H1 (cell line): Measurements from ENCODE around the gene KIN. TPM values are rescaled to one million over a fixed set of nuclear protein-coding genes. Genes with fewer than 3 reads are reported as not detected.

Experiments
- CTCF ChIA-PET: fragments of 300-600 bp; sonication (Branson Sonifier 250); formaldehyde crosslinking; loops from one replicate; lab custom pipeline; 2021; ENCODE audit not compliant: partially characterized antibody; lab: Charles Lee
- POLR2A ChIA-PET: fragments of 300-600 bp; sonication (Branson Sonifier 250); formaldehyde crosslinking; loops from one replicate; lab custom pipeline; 2021; ENCODE audit warnings: inconsistent platforms; ENCODE audit not compliant: partially characterized antibody; lab: Charles Lee
- DNase-seq, 2 experiments: peaks; one replicate each; pipeline versions ENCODE4 v3.0.0 to v3.0.0-alpha.2; 2010 to 2022; ENCODE audit warnings: low spot score in 2 of 2, low read depth in 1 of 2, mixed read lengths in 1 of 2
- FAIRE-seq: peaks from 2 replicates; lab custom pipeline; 2011; peaks lifted over from hg19 to GRCh38; lab: Jason Lieb, UNC
- H2AFZ ChIP-seq: 2 replicates; pipeline ENCODE4 v1.8.1; 2012; ENCODE audit warnings: low read length, inconsistent platforms
- H2AK5ac ChIP-seq: 2 replicates; pipeline ENCODE4 v1.6.1; 2013; ENCODE audit warnings: low read depth, low read length
- H2BK120ac ChIP-seq: replicated peaks from 2 replicates; pipeline ENCODE3; 2013; ENCODE audit warnings: low read depth, low read length, inconsistent platforms
- H2BK12ac ChIP-seq: 2 replicates; pipeline ENCODE4 v1.6.1; 2013; ENCODE audit warnings: low read depth, low read length
- H2BK15ac ChIP-seq: 2 replicates; pipeline ENCODE4 v1.6.1; 2013; ENCODE audit warnings: low read length
- H2BK20ac ChIP-seq: 2 replicates; pipeline ENCODE4 v1.6.1; 2013; ENCODE audit warnings: low read length
- H2BK5ac ChIP-seq: 2 replicates; pipeline ENCODE4 v1.6.1; 2013; ENCODE audit warnings: low read depth, low read length
- H3K14ac ChIP-seq: 2 replicates; pipeline ENCODE4 v1.6.1; 2013; ENCODE audit warnings: inconsistent platforms; ENCODE audit not compliant: insufficient read length
- H3K18ac ChIP-seq: 2 replicates; pipeline ENCODE4 v1.6.1; 2013; ENCODE audit warnings: low read length; ENCODE audit errors: extremely low read depth
- H3K23ac ChIP-seq: 2 replicates; pipeline ENCODE4 v1.6.1; 2013; ENCODE audit warnings: inconsistent platforms; ENCODE audit not compliant: insufficient read length
- H3K23me2 ChIP-seq: 2 replicates; pipeline ENCODE4 v1.6.1; 2013; ENCODE audit warnings: low read depth, low read length
- H3K27ac ChIP-seq: 2 replicates; pipeline ENCODE4 v1.6.1; 2011; ENCODE audit warnings: low read depth, low read length, inconsistent platforms
- H3K27me3 ChIP-seq, 4 experiments: replicated peaks in 1 of 4; 1 replicate in 1 of 4; 2 replicates in 3 of 4; pipeline versions ENCODE4 v1.6.1 to v1.8.1; 2011 to 2013; ENCODE audit warnings: low read length in 3 of 4, mild to moderate bottlenecking in 3 of 4, inconsistent platforms in 2 of 4, mixed read lengths in 2 of 4, moderate library complexity in 1 of 4; ENCODE audit not compliant: control insufficient read depth in 3 of 4, insufficient read depth in 3 of 4; ENCODE audit errors: extremely low read depth in 1 of 4
- H3K36me3 ChIP-seq, 4 experiments: 2 replicates each; pipeline versions ENCODE4 v1.6.1 to v1.8.1; 2011 to 2013; ENCODE audit warnings: mild to moderate bottlenecking in 4 of 4, low read length in 3 of 4, moderate library complexity in 2 of 4, control low read depth in 1 of 4, inconsistent platforms in 1 of 4; ENCODE audit not compliant: insufficient read depth in 4 of 4, control insufficient read depth in 2 of 4
- H3K4ac ChIP-seq: replicated peaks from 2 replicates; pipeline ENCODE3; 2013; ENCODE audit warnings: low read length, low read depth, mixed read lengths, inconsistent platforms; ENCODE audit not compliant: insufficient read length
- H3K4me1 ChIP-seq, 4 experiments: replicated peaks in 1 of 4; 1 replicate in 1 of 4; 2 replicates in 3 of 4; pipeline versions ENCODE4 v1.6.1 to v1.8.1; 2011 to 2013; ENCODE audit warnings: low read length in 3 of 4, inconsistent platforms in 2 of 4, mixed read lengths in 1 of 4; ENCODE audit not compliant: insufficient read depth in 4 of 4, control insufficient read depth in 3 of 4
- H3K4me2 ChIP-seq, 2 experiments: 2 replicates each; pipeline versions ENCODE4 v1.6.1 to v1.8.1; 2011 to 2013; ENCODE audit warnings: low read depth in 2 of 2, low read length in 2 of 2, control low read depth in 1 of 2, inconsistent platforms in 1 of 2, mild to moderate bottlenecking in 1 of 2; ENCODE audit not compliant: insufficient read depth in 1 of 2
- H3K4me3 ChIP-seq, 4 experiments: fragments of 200-600, 300-600 bp in 1 of 4; sonication (generic), shearing (Covaris generic), sonication (Bioruptor Twin) in 1 of 4; 2 replicates each; pipeline versions ENCODE4 v1.5.1 to v1.8.1; 2011 to 2016; ENCODE audit warnings: low read length in 4 of 4, low read depth in 3 of 4, control low read depth in 2 of 4, inconsistent platforms in 2 of 4, mild to moderate bottlenecking in 2 of 4, mixed read lengths in 1 of 4, moderate library complexity in 1 of 4; ENCODE audit not compliant: insufficient read depth in 2 of 4; ENCODE audit errors: extremely low read depth in 1 of 4
- H3K56ac ChIP-seq: replicated peaks from 2 replicates; pipeline ENCODE3; 2013; ENCODE audit warnings: low read depth, mild to moderate bottlenecking, mixed read lengths, low read length, inconsistent platforms; ENCODE audit not compliant: insufficient read length
- H3K79me1 ChIP-seq: 2 replicates; pipeline ENCODE4 v1.6.1; 2013; ENCODE audit warnings: low read depth, low read length, control low read depth
- H3K79me2 ChIP-seq, 2 experiments: 2 replicates each; pipeline versions ENCODE4 v1.6.1 to v1.8.1; 2012 to 2013; ENCODE audit warnings: low read length in 2 of 2, mild to moderate bottlenecking in 2 of 2, inconsistent platforms in 1 of 2; ENCODE audit not compliant: insufficient read depth in 2 of 2, control insufficient read depth in 1 of 2
- H3K9ac ChIP-seq, 4 experiments: replicated peaks in 1 of 4; 1 replicate in 1 of 4; 2 replicates in 3 of 4; pipeline versions ENCODE4 v1.6.1 to v1.8.1; 2011 to 2013; ENCODE audit warnings: low read depth in 3 of 4, low read length in 3 of 4, control low read depth in 2 of 4, mild to moderate bottlenecking in 2 of 4, moderate library complexity in 2 of 4, inconsistent platforms in 1 of 4; ENCODE audit errors: extremely low read depth in 1 of 4
- H3K9me3 ChIP-seq, 2 experiments: 2 replicates each; pipeline versions ENCODE4 v1.6.1 to v1.8.1; 2012 to 2013; ENCODE audit warnings: mild to moderate bottlenecking in 2 of 2, moderate library complexity in 2 of 2, control low read depth in 1 of 2, inconsistent platforms in 1 of 2, low read depth in 1 of 2, low read length in 1 of 2, mixed read lengths in 1 of 2; ENCODE audit not compliant: insufficient read depth in 2 of 2
- H4K20me1 ChIP-seq, 2 experiments: replicated peaks in 1 of 2; 2 replicates each; pipeline versions ENCODE3 to v1.8.1; 2011 to 2013; ENCODE audit warnings: inconsistent platforms in 2 of 2, low read length in 2 of 2, mild to moderate bottlenecking in 1 of 2; ENCODE audit not compliant: insufficient read depth in 2 of 2, control insufficient read depth in 1 of 2
- H4K5ac ChIP-seq: 2 replicates; pipeline ENCODE4 v1.6.1; 2013; ENCODE audit warnings: low read length, low read depth, mixed read lengths, inconsistent platforms; ENCODE audit not compliant: insufficient read length
- H4K8ac ChIP-seq: 2 replicates; pipeline ENCODE4 v1.8.0; 2013; ENCODE audit warnings: mild to moderate bottlenecking, moderate library complexity, low read length, inconsistent platforms; ENCODE audit not compliant: insufficient read depth; ENCODE audit errors: extremely low read depth
- H4K91ac ChIP-seq: replicated peaks from 2 replicates; pipeline ENCODE3; 2013; ENCODE audit warnings: low read length, mixed read lengths, inconsistent platforms; ENCODE audit not compliant: insufficient read length
- ASH2L ChIP-seq: fragments of 200-600, 300-600 bp; sonication (generic); IDR thresholded peaks from one replicate; pipeline ENCODE4 v1.7.1; 2017; ENCODE audit warnings: low read length
- HDAC2 ChIP-seq, 2 experiments: fragments of 300-600 bp in 1 of 2; sonication (generic) in 1 of 2; IDR thresholded peaks; 2 replicates each; pipeline ENCODE4 v1.6.1; 2011 to 2012; ENCODE audit warnings: low read depth in 2 of 2, low read length in 2 of 2, mild to moderate bottlenecking in 2 of 2, moderate library complexity in 2 of 2, borderline replicate concordance in 1 of 2, inconsistent platforms in 1 of 2
- SUZ12 ChIP-seq: fragments of 200-600 bp; sonication (generic); IDR thresholded peaks from 2 replicates; pipeline ENCODE4 v1.6.1; 2012; ENCODE audit warnings: mild to moderate bottlenecking, inconsistent platforms, low read length, moderate library complexity, mixed read lengths
- WGBS, 2 experiments: shearing (Covaris generic) in 1 of 2; methylation state at CpG; one replicate each; pipeline versions ENCODE4 v1.1.6 to v1.1.7; 2013 to 2015; ENCODE audit warnings: low lambda C conversion rate in 2 of 2, mixed read lengths in 2 of 2, inconsistent platforms in 1 of 2, low coverage in 1 of 2, missing lambda C conversion rate in 1 of 2; ENCODE audit not compliant: insufficient replicate concordance in 2 of 2, insufficient coverage in 1 of 2, insufficient read length in 1 of 2; ENCODE audit errors: extremely low coverage in 1 of 2, missing lambda C conversion rate in 1 of 2; 5-methylcytosine and 5-hydroxymethylcytosine counted together
- polyA plus RNA-seq, 7 experiments: library from polyadenylated mRNA; depleted of rRNA in 3 of 7; stranded (reverse) in 5 of 7; unstranded in 2 of 7; fragments of >200 nt in 5 of 7; fragments of 200-250 nt in 2 of 7; gene quantifications; 1 replicate in 5 of 7; 2 replicates in 1 of 7; 4 replicates in 1 of 7; pipeline versions ENCODE4 v1.2.1 to v1.2.3, GENCODE V29; 2011 to 2013; ENCODE audit warnings: missing spikeins in 2 of 7, mixed read lengths in 2 of 7
- total RNA-seq: library from RNA; stranded (reverse); fragmentation: NEBNext Ultra II Directional; extraction: Animal tissue kit (Norgen Biotek cat#: 25700); gene quantifications from 2 replicates; pipeline ENCODE4 v1.2.1, GENCODE V29; 2021

Gene KIN
- total and polyA plus RNA-seq, 2 of the 8 experiments (the other 6 are each of a cell fraction or from before 2014, with no cell fraction given), result 3.7 to 16.5 TPM

- ChIA-PET POLR2A (interaction anchor here (0.6 to 3.2 kb wide), 8 partner anchors 10 to 257 kb away, joined by 3 to 28 read pairs (median 5); partner anchors contain the start of gene TAF3), CTCF (interaction anchor here (0.7 to 1.3 kb wide), 4 partner anchors 9 to 264 kb away, joined by 3 to 4 read pairs (median 4); no protein-coding TSS in a partner anchor)
- Histone ChIP-seq H3K23me2 (0 out of 2 replicates have a peak, but pooled peaks cover 9% of the 10 kb centered on the region), H3K79me1 (peaks cover 2% of the 10 kb centered on the region; the same call in 1 of the 2 replicates), H3K36me3 (peaks cover 0 to 16% (median 0%) of the 10 kb centered on the region in 4 experiments; a peak in 2 of 8 replicates), H2BK15ac (no peak overlapping the region)
- no peak for FAIRE-seq
- peak; percentile 3 for TF ChIP-seq ASH2L
- TF ChIP-seq HDAC2 (IDR thresholded peaks at IDR 0.05; ENCODE audit: borderline replicate concordance in 1 of 2, low read depth in 2 of 2, low read length in 2 of 2), result 0 out of 4 replicates have a peak, but pooled peaks of 1 of the 2 experiments have one; percentile 49
- TF ChIP-seq SUZ12, result no peak
- TF ChIP-seq, all 59 proteins: peak for 2
- Histone ChIP-seq H4K91ac (no peak overlapping the region), H2BK20ac (no peak overlapping the region), H3K27me3 (no peaks in the 10 kb centered on the region), H2BK5ac (peak overlapping the region; percentile 82), H2AK5ac (no peak overlapping the region), H3K4me2 (peak overlapping the region; percentile 89 to 94), H3K9ac (peak overlapping the region; percentile 73 to 92 (median 84)), H3K4me1 (peaks cover 0 to 5% (median 1%) of the 10 kb centered on the region in 4 experiments; a peak in 4 of 7 replicates), H3K56ac (peak overlapping the region; percentile 55), H3K23ac (no peak overlapping the region), H2BK120ac (no peak overlapping the region), H2AFZ (no peak overlapping the region), H2BK12ac (no peak overlapping the region), H3K9me3 (no peaks in the 10 kb centered on the region), H4K20me1 (peaks cover 7 to 8% of the 10 kb centered on the region in 2 experiments), H3K79me2 (peaks cover 24 to 95% of the 10 kb centered on the region in 2 experiments), H3K4me3 (peak overlapping the region; percentile 77 to 98 (median 92)), H4K5ac (no peak overlapping the region), H3K14ac (no peak overlapping the region), H4K8ac (peak overlapping the region; percentile 93; the same call in 1 of the 2 replicates), H3K4ac (no peak overlapping the region), H3K27ac (peak overlapping the region; percentile 59), H3K18ac (no peak overlapping the region)
- no peak for DNase-seq
- WGBS, 2 experiments, result 12% methylated on average over 17 of the region's 25 CpGs; no CpG with 5 or more reads in 1 of the 2 experiments
Measured at GRCh38 chr10:7788639-7789286, 970 bp upstream of the KIN start.
